GM23338 (cell line): ENCODE results near the gene BCOR. TPM values are rescaled to one million over a fixed set of nuclear protein-coding genes. Genes with fewer than 3 reads are reported as not detected.

Experiments
- ATAC-seq: fragments of 200-7000 bp; cut with Tn5 transposase; 3 replicates; pipeline ENCODE4 v1.9.1; 2020
- DNase-seq: peaks from one replicate; pipeline ENCODE4 v3.0.0-alpha.2; 2015; ENCODE audit warnings: low spot score
- H2AFZ ChIP-seq: fragments of 200-600 bp; sonication (generic); 2 replicates; pipeline ENCODE4 v1.8.0; 2016; ENCODE audit warnings: antibody characterized with exemption, mild to moderate bottlenecking, moderate library complexity
- H3F3A ChIP-seq: fragments of 200-600 bp; sonication (generic); replicated peaks from 2 replicates; pipeline ENCODE4 v1.8.0; 2017; ENCODE audit warnings: antibody characterized with exemption, mixed run types, low read depth
- H3K27ac ChIP-seq: fragments of 200-600 bp; sonication (generic); 2 replicates; pipeline ENCODE4 v1.6.1; 2016; ENCODE audit warnings: low read depth
- H3K27me3 ChIP-seq: fragments of 200-600 bp; sonication (generic); 2 replicates; pipeline ENCODE4 v1.8.0; 2016; ENCODE audit warnings: mild to moderate bottlenecking, mixed run types, moderate library complexity; ENCODE audit not compliant: insufficient read depth
- H3K36me3 ChIP-seq: fragments of 200-600 bp; sonication (generic); 2 replicates; pipeline ENCODE4 v1.8.0; 2016; ENCODE audit warnings: mild to moderate bottlenecking; ENCODE audit not compliant: insufficient read depth
- H3K4me1 ChIP-seq: fragments of 200-600 bp; sonication (generic); 2 replicates; pipeline ENCODE4 v1.8.0; 2016; ENCODE audit warnings: mild to moderate bottlenecking, moderate library complexity; ENCODE audit not compliant: insufficient read depth
- H3K4me2 ChIP-seq: fragments of 200-600 bp; sonication (generic); 2 replicates; pipeline ENCODE4 v1.7.1; 2017; ENCODE audit warnings: mixed run types
- H3K4me3 ChIP-seq: fragments of 200-600 bp; sonication (generic); 2 replicates; pipeline ENCODE4 v1.6.1; 2016; ENCODE audit warnings: mixed run types
- H3K79me2 ChIP-seq: fragments of 200-600 bp; sonication (generic); replicated peaks from 2 replicates; pipeline ENCODE4 v1.8.0; 2017; ENCODE audit warnings: mild to moderate bottlenecking; ENCODE audit not compliant: insufficient read depth
- H3K9me2 ChIP-seq: fragments of 200-600 bp; sonication (generic); 2 replicates; pipeline ENCODE4 v1.8.0; 2017; ENCODE audit not compliant: insufficient read depth
- H4K20me1 ChIP-seq: fragments of 200-600 bp; sonication (generic); replicated peaks from 2 replicates; pipeline ENCODE4 v1.8.0; 2017; ENCODE audit warnings: mild to moderate bottlenecking; ENCODE audit not compliant: insufficient read depth
- H3K27ac Mint-ChIP-seq: 2 replicates; pipeline ENCODE4 v1.8.0; 2020; ENCODE audit warnings: inconsistent platforms, mild to moderate bottlenecking, moderate library complexity, mixed read lengths
- H3K27me3 Mint-ChIP-seq: 3 replicates; pipeline ENCODE4 v1.8.0; 2022; ENCODE audit warnings: low read depth, mild to moderate bottlenecking, moderate library complexity, mixed read lengths, inconsistent platforms; ENCODE audit not compliant: insufficient read depth, poor library complexity
- H3K36me3 Mint-ChIP-seq: 3 replicates; pipeline ENCODE4 v1.8.0; 2021; ENCODE audit warnings: low read depth, mild to moderate bottlenecking, inconsistent platforms, moderate library complexity, mixed read lengths
- H3K4me1 Mint-ChIP-seq: 3 replicates; pipeline ENCODE4 v1.8.0; 2020; ENCODE audit warnings: mild to moderate bottlenecking, inconsistent platforms, mixed read lengths
- H3K4me3 Mint-ChIP-seq: 3 replicates; pipeline ENCODE4 v1.8.0; 2021; ENCODE audit warnings: moderate library complexity, mild to moderate bottlenecking, inconsistent platforms, mixed read lengths
- H3K9me3 Mint-ChIP-seq: 3 replicates; pipeline ENCODE4 v1.8.0; 2020; ENCODE audit warnings: moderate library complexity, mild to moderate bottlenecking, inconsistent platforms, mixed read lengths
- EZH2phosphoT487 ChIP-seq: fragments of 200-600 bp; sonication (generic); IDR thresholded peaks from one replicate; pipeline ENCODE4 v1.8.1; 2018; ENCODE audit warnings: antibody characterized with exemption; ENCODE audit not compliant: unreplicated experiment
- POLR2AphosphoS5 ChIP-seq: IDR thresholded peaks from 2 replicates; pipeline ENCODE4 v1.6.1; 2016; ENCODE audit warnings: antibody characterized with exemption, low read depth
- ZNF114 ChIP-seq: fragments of 250-450 bp; sonication (Bioruptor Pico); IDR thresholded peaks from 2 replicates; pipeline ENCODE4 v1.5.0; 2020; ENCODE audit warnings: mild to moderate bottlenecking, moderate library complexity
- ZNF331 ChIP-seq: fragments of 250-450 bp; sonication (Bioruptor Pico); IDR thresholded peaks from 2 replicates; pipeline ENCODE4 v1.5.0; 2020; ENCODE audit warnings: low read depth, mild to moderate bottlenecking, moderate library complexity
- ZNF462 ChIP-seq: fragments of 250-450 bp; sonication (Bioruptor Pico); IDR thresholded peaks from 2 replicates; pipeline ENCODE4 v1.5.0; 2020; ENCODE audit warnings: mild to moderate bottlenecking, moderate library complexity
- long read RNA-seq: library from polyadenylated mRNA; unstranded; transcript quantifications from one replicate; pipeline ENCODE4 v2.0.0, GENCODE V29; 2020; ENCODE audit not compliant: unreplicated experiment
- polyA plus RNA-seq: library from polyadenylated mRNA; unstranded; fragments of >200 nt; fragmentation: Nextera tagmentation; extraction: Ambion mirVana; gene quantifications from 2 replicates; pipeline ENCODE4 v1.2.1, GENCODE V29; 2016
- total RNA-seq: library from RNA; depleted of rRNA; stranded (reverse); fragments of >200 nt; shearing (Covaris generic); gene quantifications from 2 replicates; pipeline ENCODE4 v1.2.3, GENCODE V29; 2014; rRNA removed

The BCOR gene
- total RNA-seq, result 60.8 TPM in 2 replicates
- polyA plus RNA-seq, result 25.5 and 25.8 TPM in 2 replicates
- long read RNA-seq, partial matches to known transcripts, result 2 of 5 reads
- long read RNA-seq, other reads (novel, unspliced or antisense), result 3 of 5 reads

- peaks cover 5% of the 10 kb centered on the region; the same call in 1 of the 3 replicates for H3K36me3 Mint-ChIP-seq
- Histone ChIP-seq H4K20me1 (no peaks in the 10 kb centered on the region), H2AFZ (no peak within 1 kb of the TSS)
These were observed at the start of gene BCOR for GRCh38 chrX:40097504-40098263. TSS of gene BCOR (minus strand) at chrX:40097958. CDS start at chrX:40077929, 20,029 bp downstream.

More at GRCh38 chrX:40097504-40098263, at the start of gene BCOR:
- peaks cover 41% of the 10 kb centered on the region for H3K27me3 ChIP-seq
- TF ChIP-seq EZH2phosphoT487 (no peak), ZNF114 (no peak), ZNF462 (no peak), ZNF331 (CRISPR knock-in tag) (no peak), POLR2AphosphoS5 (peak; percentile 56)
- peak within 1 kb of the TSS; percentile 93 for H3K4me3 Mint-ChIP-seq
- no peak within 1 kb of the TSS for H3K27ac Mint-ChIP-seq
- peaks cover 36% of the 10 kb centered on the region for H3K79me2 ChIP-seq
- H3K27me3 Mint-ChIP-seq, result peaks cover 34% of the 10 kb centered on the region
- peaks cover 17% of the 10 kb centered on the region for H3K4me1 Mint-ChIP-seq
- ATAC-seq (peak; percentile 2), DNase-seq (peak; percentile 70)
- H3K4me1 ChIP-seq, result peaks cover 25% of the 10 kb centered on the region; the same call in 1 of the 2 replicates
- H3F3A ChIP-seq, result 0 out of 2 replicates have a peak, but pooled peaks cover 4% of the 10 kb centered on the region
- H3K9me3 Mint-ChIP-seq, result no peaks in the 10 kb centered on the region
- H3K4me3 ChIP-seq, result peak within 1 kb of the TSS; percentile 56
- no peaks in the 10 kb centered on the region for H3K36me3 ChIP-seq
- H3K9me2 ChIP-seq, result no peaks in the 10 kb centered on the region
- H3K27ac ChIP-seq, result no peak within 1 kb of the TSS
- H3K4me2 ChIP-seq, result peak within 1 kb of the TSS; percentile 81
